Heart left ventricle (tissue), 16 donors: ENCODE measurements around the gene LTC4S. TPM values are rescaled to one million over a fixed set of nuclear protein-coding genes. Genes with fewer than 3 reads are reported as not detected.

ENCODE experiments used
- ATAC-seq, 4 donors: fragments of 200-7000 bp; cut with Tn5 transposase; one replicate each; pipeline ENCODE4 v1.9.1; 2020 to 2022; ENCODE audit warnings: moderate library complexity in 4 of 4, mild to moderate bottlenecking in 3 of 4, moderate number of reproducible peaks in 1 of 4
- DNase-seq, 5 donors: peaks; one replicate each; pipeline ENCODE4 v3.0.0-alpha.2; 2020
- H3K27ac ChIP-seq, 12 donors: fragments of 200-600 bp; sonication (generic) in 4 of 12; one replicate each; pipeline versions ENCODE4 v1.5.0 to v1.8.0; 2016 to 2022; ENCODE audit warnings: mild to moderate bottlenecking in 2 of 12
- H3K27me3 ChIP-seq, 9 donors: fragments of 200-600 bp; sonication (generic) in 2 of 9; one replicate each; pipeline versions ENCODE4 v1.5.1 to v1.8.0; 2016 to 2022; ENCODE audit warnings: mild to moderate bottlenecking in 3 of 9
- H3K36me3 ChIP-seq, 9 donors: fragments of 200-600 bp; sonication (generic) in 2 of 9; one replicate each; pipeline versions ENCODE4 v1.5.0 to v1.8.0; 2018 to 2022; ENCODE audit warnings: mild to moderate bottlenecking in 2 of 9
- H3K4me1 ChIP-seq, 12 donors: fragments of 200-600 bp; sonication (generic) in 4 of 12; one replicate each; pipeline versions ENCODE4 v1.5.0 to v1.8.0; 2016 to 2022; ENCODE audit warnings: mild to moderate bottlenecking in 3 of 12
- H3K4me3 ChIP-seq, 12 donors: fragments of 200-600 bp; sonication (generic) in 4 of 12; one replicate each; pipeline versions ENCODE4 v1.5.0 to v1.8.0; 2017 to 2022; ENCODE audit warnings: mild to moderate bottlenecking in 9 of 12, moderate library complexity in 4 of 12
- H3K9me3 ChIP-seq, 12 donors: fragments of 200-600 bp; sonication (generic) in 4 of 12; one replicate each; pipeline versions ENCODE4 v1.5.0 to v1.8.0; 2016 to 2022; ENCODE audit warnings: mild to moderate bottlenecking in 1 of 12
- CTCF ChIP-seq, 12 donors: fragments of 200-600 bp; sonication (generic) in 4 of 12; IDR thresholded peaks; one replicate each; pipeline versions ENCODE4 v1.5.0 to v1.8.0; 2018 to 2022; ENCODE audit warnings: antibody characterized with exemption in 12 of 12, mild to moderate bottlenecking in 5 of 12
- POLR2A ChIP-seq, 2 donors: fragments of 450-650 bp; IDR thresholded peaks; one replicate each; pipeline ENCODE4 v1.6.1; 2017; ENCODE audit warnings: antibody characterized with exemption in 2 of 2, mild to moderate bottlenecking in 2 of 2, moderate library complexity in 2 of 2
- WGBS, 4 donors: extraction: QIAGEN DNeasy Blood & Tissue Kit in 2 of 4; methylation state at CpG; one replicate each; pipeline versions ENCODE4 v1.1.5 to v1.1.7; 2013 to 2018; 5-methylcytosine and 5-hydroxymethylcytosine counted together
- intact Hi-C, 10 donors: fragments of 100-400 bp; cut with DNase I; formaldehyde crosslinking; loops; one replicate each; pipeline versions ENCODE4 v1.11.1 to v1.14.2; 2022
- polyA plus RNA-seq, 2 donors: library from polyadenylated mRNA; stranded (reverse); fragments of 200-250 nt; gene quantifications; one replicate each; pipeline ENCODE4 v1.2.3, GENCODE V29; 2013
- total RNA-seq, 9 donors: library from RNA; depleted of rRNA in 2 of 9; stranded (reverse); fragments of >200 nt in 2 of 9; fragmentation: NEBNext Ultra II Directional in 3 of 9; extraction: Animal tissue kit (Norgen Biotek cat#: 25700) in 3 of 9; gene quantifications; one replicate each; pipeline versions ENCODE4 v1.1.0 to v1.2.4, GENCODE V29; 2016 to 2023
- donor health status: ischemic (EF 13 %, LVEDD 7.1; RV severe dilation, severe dysfunction).
- donor health status: healthy with polysubstance abuse.
- donor health status: DM: no; HTN: yes; CAD: no.
- donor health status: DM: no; HTN: no; CAD: no.
- donor health status: ischemic (EF 25% LVEDD 6.9; RV normal size, moderate dysfunction).
- donor health status: ischemic (EF 25% LVEDD 5.7; RV mildly dilated, moderate dysfunction).
- donor health status: healthy.
- donor health status: DM: yes; HTN: yes; CAD: no.
- donor health status: ischemic (EF 35%, LVEDD 5.7; RV mildly dilated, moderate dysfunction).
- donor health status: nonischemic (EF 11% LVEDD 7.7; RV severe dilation, severe dysfunction).
- donor health status: DM: yes; HTN: yes; CAD: no.
- donor health status: PGD.
- donor health status: ischemic (EF 29% LVEDD 5.4; RV normal size, mild dysfunction).
- donor health status: nonischemic (EF 23%, LVEDD 6.1; RV moderate dilation, normal function).

LTC4S gene
- total and polyA plus RNA-seq, 11 donors = 3.3 to 16.7 (median 9.5) TPM

- H3K27ac ChIP-seq = peak overlapping the region in 1 of 12 donors; percentile 33
- WGBS, 4 donors = 79 to 92% (median 86%) methylated on average over 3 of the region's 3 CpGs
- TF ChIP-seq POLR2A (IDR thresholded peaks at IDR 0.05) (no peak), CTCF (IDR thresholded peaks at IDR 0.05) (no peak)
- H3K4me3 ChIP-seq = no peak overlapping the region
- ATAC-seq (no peak), DNase-seq (no peak)
- H3K36me3 ChIP-seq = peaks cover 0 to 100% (median 100%) of the 10 kb centered on the region in 9 donors
- H3K9me3 ChIP-seq = no peaks in the 10 kb centered on the region
- H3K4me1 ChIP-seq = peaks cover 0 to 43% (median 35%) of the 10 kb centered on the region in 12 donors
- intact Hi-C loops = loop anchor here in 1 of 10 donors (10.0 kb wide), 1 partner anchor 204 kb away; the partner anchor contains the start of gene HNRNPH1
- H3K27me3 ChIP-seq = no peaks in the 10 kb centered on the region
Measured at GRCh38 chr5:179828756-179829421, 35.1 kb downstream of the LTC4S start.

- 73 to 82% (median 80%) methylated on average over 7 of the region's 7 CpGs for WGBS, 4 donors
- Histone ChIP-seq H3K27me3 (no peaks in the 10 kb centered on the region), H3K4me1 (peaks cover 0 to 35% (median 25%) of the 10 kb centered on the region in 12 donors), H3K9me3 (no peaks in the 10 kb centered on the region), H3K36me3 (peaks cover 0 to 98% (median 94%) of the 10 kb centered on the region in 9 donors), H3K4me3 (no peak overlapping the region), H3K27ac (no peak overlapping the region)
- intact Hi-C loops = loop anchor here in 1 of 10 donors (10.0 kb wide), 1 partner anchor 205 kb away; the partner anchor contains the start of gene HNRNPH1
- ATAC-seq (no peak), DNase-seq (no peak)
- no peak for TF ChIP-seq CTCF (IDR thresholded peaks at IDR 0.05)
- no peak for TF ChIP-seq POLR2A (IDR thresholded peaks at IDR 0.05)
Measured at GRCh38 chr5:179829732-179830435, 36.1 kb downstream of the LTC4S start.

GRCh38 chr5:179830818-179831468, 37.2 kb downstream of the LTC4S start:
- ATAC-seq (no peak), DNase-seq (no peak)
- H3K27me3 ChIP-seq = no peaks in the 10 kb centered on the region
- no peak overlapping the region for H3K4me3 ChIP-seq
- H3K36me3 ChIP-seq = peaks cover 0 to 96% (median 90%) of the 10 kb centered on the region in 9 donors
- WGBS, 4 donors = 93 to 97% (median 96%) methylated on average over 7 of the region's 7 CpGs
- H3K4me1 ChIP-seq = peaks cover 0 to 31% (median 15%) of the 10 kb centered on the region in 12 donors
- H3K9me3 ChIP-seq = no peaks in the 10 kb centered on the region
- TF ChIP-seq POLR2A (IDR thresholded peaks at IDR 0.05) (no peak), CTCF (IDR thresholded peaks at IDR 0.05) (no peak)
- intact Hi-C loops = no loop called here
- H3K27ac ChIP-seq = no peak overlapping the region
